ENCODE measurements around the gene GGA1. TPM values are rescaled to one million over a fixed set of nuclear protein-coding genes. Genes with fewer than 3 reads are reported as not detected.

Gene GGA1
- total RNA-seq, 4 donors from 2014 or later = 37.8 to 46.5 (median 39.1) TPM

GRCh38 chr22:37568448-37569008 lies 40.1 kb upstream of the GGA1 start:
- Histone ChIP-seq H3K4me1 (peaks cover 0 to 69% (median 32%) of the 10 kb centered on the region in 3 donors), H3K4me3 (no peak overlapping the region), H3K27ac (no peak overlapping the region), H3K36me3 (peaks cover 0 to 29% of the 10 kb centered on the region in 2 donors), H3K27me3 (peaks cover 25% of the 10 kb centered on the region), H3K9me3 (no peaks in the 10 kb centered on the region)
- no peak for TF ChIP-seq POLR2AphosphoS5 (IDR thresholded peaks at IDR 0.05)
- TF ChIP-seq, protein P1, sequence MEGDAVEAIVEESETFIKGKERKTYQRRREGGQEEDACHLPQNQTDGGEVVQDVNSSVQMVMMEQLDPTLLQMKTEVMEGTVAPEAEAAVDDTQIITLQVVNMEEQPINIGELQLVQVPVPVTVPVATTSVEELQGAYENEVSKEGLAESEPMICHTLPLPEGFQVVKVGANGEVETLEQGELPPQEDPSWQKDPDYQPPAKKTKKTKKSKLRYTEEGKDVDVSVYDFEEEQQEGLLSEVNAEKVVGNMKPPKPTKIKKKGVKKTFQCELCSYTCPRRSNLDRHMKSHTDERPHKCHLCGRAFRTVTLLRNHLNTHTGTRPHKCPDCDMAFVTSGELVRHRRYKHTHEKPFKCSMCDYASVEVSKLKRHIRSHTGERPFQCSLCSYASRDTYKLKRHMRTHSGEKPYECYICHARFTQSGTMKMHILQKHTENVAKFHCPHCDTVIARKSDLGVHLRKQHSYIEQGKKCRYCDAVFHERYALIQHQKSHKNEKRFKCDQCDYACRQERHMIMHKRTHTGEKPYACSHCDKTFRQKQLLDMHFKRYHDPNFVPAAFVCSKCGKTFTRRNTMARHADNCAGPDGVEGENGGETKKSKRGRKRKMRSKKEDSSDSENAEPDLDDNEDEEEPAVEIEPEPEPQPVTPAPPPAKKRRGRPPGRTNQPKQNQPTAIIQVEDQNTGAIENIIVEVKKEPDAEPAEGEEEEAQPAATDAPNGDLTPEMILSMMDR (IDR thresholded peaks at IDR 0.05) = no peak
- no peak for TF ChIP-seq POLR2A (IDR thresholded peaks at IDR 0.05)
- no peak for TF ChIP-seq EP300 (IDR thresholded peaks at IDR 0.05)
- ATAC-seq = no peak
- WGBS, 2 donors (ENCODE audit: low coverage in 1 of 2) = 100% methylated on average over 1 of the region's 14 CpGs; no CpG with 5 or more reads in 1 of the 2 donors

DNA sequence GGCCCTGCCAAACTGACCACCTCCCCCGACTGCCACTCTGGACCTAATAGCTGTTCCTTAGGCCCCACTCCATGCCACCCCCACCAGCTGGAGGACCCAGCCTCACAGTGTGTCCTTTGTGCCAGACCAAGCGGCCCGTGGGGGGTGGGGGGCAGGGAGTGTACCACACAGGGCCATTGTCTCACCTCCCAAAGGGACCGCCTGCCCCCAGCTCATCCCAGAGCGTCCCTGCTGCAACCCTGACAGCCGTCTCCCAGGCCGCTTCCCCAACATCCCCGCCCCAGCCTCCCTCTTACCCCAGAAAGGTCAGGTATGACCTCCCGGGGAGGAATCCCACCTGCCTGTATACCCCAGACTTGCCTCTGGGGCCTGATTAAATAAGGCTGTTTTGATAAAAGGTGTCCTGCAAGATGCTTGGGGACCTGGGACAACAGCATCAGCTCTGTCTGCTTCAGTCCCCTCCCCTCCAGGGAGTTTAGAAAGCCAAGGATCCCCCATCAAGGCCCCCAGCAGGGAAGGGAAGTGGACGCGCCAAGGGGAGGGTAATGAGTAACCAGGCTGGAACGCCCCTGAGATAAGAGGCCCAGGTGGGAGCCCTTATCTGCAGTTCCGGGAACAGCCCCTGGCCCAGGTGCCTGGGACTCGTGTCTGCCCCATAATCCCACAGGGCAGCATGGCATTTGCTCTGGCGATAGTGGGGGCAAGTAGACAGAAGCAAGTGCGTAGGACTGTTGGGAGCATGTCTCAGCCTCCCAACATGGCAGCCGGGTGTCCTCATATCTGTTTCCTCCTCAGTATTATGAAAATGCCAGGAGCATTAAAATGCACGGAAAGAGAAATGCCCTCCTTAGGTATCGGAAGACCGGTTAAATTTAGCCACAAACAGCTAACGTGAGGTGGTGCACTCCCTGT lies 39.4 kb upstream of the GGA1 start:
- TF ChIP-seq, protein P1 (IDR thresholded peaks at IDR 0.05) = no peak
- TF ChIP-seq POLR2A (IDR thresholded peaks at IDR 0.05) (no peak), POLR2AphosphoS5 (IDR thresholded peaks at IDR 0.05) (no peak), EP300 (IDR thresholded peaks at IDR 0.05) (no peak)
- Histone ChIP-seq H3K9me3 (no peaks in the 10 kb centered on the region), H3K4me1 (peaks cover 0 to 61% (median 24%) of the 10 kb centered on the region in 3 donors), H3K27ac (no peak overlapping the region), H3K4me3 (no peak overlapping the region), H3K36me3 (peaks cover 0 to 29% of the 10 kb centered on the region in 2 donors), H3K27me3 (peaks cover 25% of the 10 kb centered on the region)
- 21 to 58% methylated on average over 3 to 6 of the region's 21 CpGs for WGBS, 2 donors (ENCODE audit: low coverage in 1 of 2)
- no peak for ATAC-seq

DNA sequence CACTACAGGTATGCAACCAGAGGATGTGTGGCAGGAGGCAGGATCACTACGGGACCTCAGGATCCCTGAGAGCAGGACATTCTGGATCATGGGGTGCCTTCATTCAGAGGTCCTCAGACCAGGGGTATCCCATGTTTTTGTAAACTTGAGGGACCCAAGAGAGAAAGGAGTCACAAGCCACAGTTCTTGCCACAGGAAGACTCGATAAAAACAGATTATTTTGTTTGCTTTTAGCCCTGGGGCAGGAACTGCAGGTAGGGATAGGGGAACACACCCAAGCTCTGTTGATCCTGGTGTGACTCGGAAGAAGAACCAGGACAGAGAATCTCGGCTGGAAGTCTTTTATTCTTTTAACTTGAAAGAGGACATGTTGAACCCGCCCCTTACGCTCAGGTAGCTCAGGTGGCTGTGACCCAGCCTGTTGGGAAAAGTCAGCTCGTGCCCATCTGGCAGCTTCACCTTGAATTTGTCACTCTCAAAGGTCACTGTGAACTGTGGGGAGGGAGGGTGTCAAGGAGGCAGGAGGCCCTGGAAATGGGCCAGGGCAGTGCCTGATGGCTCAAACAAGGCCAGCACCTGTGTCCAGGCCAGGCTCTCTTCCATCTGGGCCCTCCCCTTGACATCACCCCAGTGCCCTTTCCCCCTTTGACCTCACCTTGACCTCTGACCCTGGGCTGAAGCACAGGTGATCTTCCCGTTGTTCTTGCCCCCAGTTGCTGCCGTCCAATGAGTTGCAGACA lies 38.5 kb upstream of the GGA1 start:
- no peak for ATAC-seq
- H3K4me1 ChIP-seq = peaks cover 0 to 53% (median 18%) of the 10 kb centered on the region in 3 donors
- no peaks in the 10 kb centered on the region for H3K9me3 ChIP-seq
- H3K4me3 ChIP-seq = no peak overlapping the region
- WGBS, 2 donors (ENCODE audit: low coverage in 1 of 2) = 75 to 77% methylated on average over 2 to 7 of the region's 9 CpGs
- TF ChIP-seq EP300 (IDR thresholded peaks at IDR 0.05) (no peak), POLR2A (IDR thresholded peaks at IDR 0.05) (no peak), POLR2AphosphoS5 (IDR thresholded peaks at IDR 0.05) (peak; percentile 11)
- peaks cover 0 to 29% of the 10 kb centered on the region in 2 donors for H3K36me3 ChIP-seq
- H3K27ac ChIP-seq = no peak overlapping the region
- peaks cover 25% of the 10 kb centered on the region for H3K27me3 ChIP-seq

GRCh38 chr22:37570661-37570976 lies 38.0 kb upstream of the GGA1 start:
- Histone ChIP-seq H3K4me1 (peaks cover 0 to 49% (median 18%) of the 10 kb centered on the region in 3 donors), H3K9me3 (no peaks in the 10 kb centered on the region), H3K27ac (no peak overlapping the region), H3K36me3 (peaks cover 0 to 29% of the 10 kb centered on the region in 2 donors), H3K4me3 (no peak overlapping the region), H3K27me3 (peaks cover 25% of the 10 kb centered on the region)
- WGBS, 2 donors (ENCODE audit: low coverage in 1 of 2) = 71 to 86% methylated on average over 1 to 2 of the region's 4 CpGs
- TF ChIP-seq EP300 (IDR thresholded peaks at IDR 0.05) (no peak), POLR2A (IDR thresholded peaks at IDR 0.05) (no peak), POLR2AphosphoS5 (IDR thresholded peaks at IDR 0.05) (no peak)
- TF ChIP-seq, protein P1 (IDR thresholded peaks at IDR 0.05) = no peak
- ATAC-seq = no peak

Data from gastroesophageal sphincter (tissue), 4 donors.